HEK293T (cell line): Measurements from ENCODE around the gene P2RX3.

Experiments used
- CTCF ChIA-PET: fragments of 350-600 bp; formaldehyde crosslinking; extraction: SDS; loops from one replicate; lab custom pipeline; 2021; ENCODE audit warnings: antibody characterized with exemption, inconsistent platforms; lab: Yijun Ruan, JAX
- POLR2A ChIA-PET: fragments of 350-600 bp; formaldehyde crosslinking; extraction: SDS; loops from one replicate; lab custom pipeline; 2020; ENCODE audit warnings: antibody characterized with exemption, inconsistent platforms; lab: Yijun Ruan, JAX
- DNase-seq: peaks from one replicate; pipeline ENCODE4 v3.0.0; 2012; ENCODE audit warnings: mixed read lengths; ENCODE audit errors: extremely low spot score
- ARNT ChIP-seq: fragments of 450-650 bp; IDR thresholded peaks from 2 replicates; pipeline ENCODE4 v1.6.1; 2017; ENCODE audit warnings: mild to moderate bottlenecking
- BHLHE40 ChIP-seq: fragments of 450-650 bp; IDR thresholded peaks from 2 replicates; pipeline ENCODE4 v1.6.1; 2016; ENCODE audit warnings: mild to moderate bottlenecking, moderate library complexity, borderline replicate concordance
- CTBP1 ChIP-seq: fragments of 450-650 bp; IDR thresholded peaks from 2 replicates; pipeline ENCODE4 v1.6.1; 2016; ENCODE audit warnings: borderline replicate concordance
- ELF4 ChIP-seq: fragments of 450-650 bp; IDR thresholded peaks from 2 replicates; pipeline ENCODE4 v1.6.1; 2017; ENCODE audit warnings: antibody characterized with exemption
- FOXA1 ChIP-seq: fragments of 450-650 bp; IDR thresholded peaks from 2 replicates; pipeline ENCODE4 v1.6.1; 2016; ENCODE audit warnings: mild to moderate bottlenecking
- FOXK2 ChIP-seq: fragments of 450-650 bp; IDR thresholded peaks from 2 replicates; pipeline ENCODE4 v1.6.1; 2016; ENCODE audit warnings: mild to moderate bottlenecking
- FOXM1 ChIP-seq: fragments of 450-650 bp; IDR thresholded peaks from 2 replicates; pipeline ENCODE4 v1.6.1; 2017; ENCODE audit warnings: mild to moderate bottlenecking, borderline replicate concordance
- HDGF ChIP-seq: fragments of 450-650 bp; IDR thresholded peaks from 2 replicates; pipeline ENCODE4 v1.6.1; 2017; ENCODE audit warnings: antibody characterized with exemption, borderline replicate concordance
- L3MBTL2 ChIP-seq: fragments of 450-650 bp; conservative IDR thresholded peaks from 2 replicates; pipeline ENCODE4 v1.6.1; 2016; ENCODE audit warnings: mild to moderate bottlenecking
- LEF1 ChIP-seq: fragments of 450-650 bp; IDR thresholded peaks from 2 replicates; pipeline ENCODE4 v1.6.1; 2017; ENCODE audit warnings: mild to moderate bottlenecking, borderline replicate concordance
- NFRKB ChIP-seq: fragments of 450-650 bp; IDR thresholded peaks from 2 replicates; pipeline ENCODE4 v1.6.1; 2016; ENCODE audit warnings: mild to moderate bottlenecking, moderate library complexity
- PKNOX1 ChIP-seq: fragments of 450-650 bp; IDR thresholded peaks from 2 replicates; pipeline ENCODE4 v1.6.1; 2016
- SP1 ChIP-seq: fragments of 450-650 bp; IDR thresholded peaks from 2 replicates; pipeline ENCODE4 v1.6.1; 2017
- SUZ12 ChIP-seq: fragments of 450-650 bp; IDR thresholded peaks from 2 replicates; pipeline ENCODE4 v1.6.1; 2016; ENCODE audit warnings: mild to moderate bottlenecking
- TARDBP ChIP-seq: fragments of 450-650 bp; IDR thresholded peaks from 2 replicates; pipeline ENCODE4 v1.6.1; 2016
- ZNF384 ChIP-seq: fragments of 450-650 bp; IDR thresholded peaks from 2 replicates; pipeline ENCODE4 v1.6.1; 2016

P2RX3 gene

GRCh38 chr11:57310091-57310490 lies 28.1 kb upstream of the P2RX3 start:
- no peak for DNase-seq
- TF ChIP-seq ELF4 (no peak), NFRKB (no peak), FOXM1 (no peak), HDGF (no peak), FOXA1 (no peak), SUZ12 (no peak), TARDBP (no peak), BHLHE40 (no peak), SP1 (no peak), PKNOX1 (no peak), L3MBTL2 (no peak), FOXK2 (no peak), CTBP1 (no peak), ARNT (no peak), LEF1 (no peak)
- ChIA-PET CTCF (interaction anchor here (0.6 to 0.7 kb wide), 2 partner anchors 304 to 824 kb away, joined by 3 read pairs; no protein-coding TSS in a partner anchor), POLR2A (interaction anchor here (2.3 kb wide), 1 partner anchor 16 kb away, joined by 16 read pairs; the partner anchor contains the start of gene TNKS1BP1)

GRCh38 chr11:57310630-57311086 lies 27.5 kb upstream of the P2RX3 start:
- TF ChIP-seq ARNT = no peak
- no peak for TF ChIP-seq ELF4
- CTCF ChIA-PET = interaction anchor here (0.7 kb wide), 1 partner anchor 823 kb away, joined by 3 read pairs; no protein-coding TSS in a partner anchor
- DNase-seq = no peak
- POLR2A ChIA-PET = interaction anchor here (2.3 kb wide), 1 partner anchor 15 kb away, joined by 16 read pairs; the partner anchor contains the start of gene TNKS1BP1

GRCh38 chr11:57311109-57311936 lies 26.8 kb upstream of the P2RX3 start:
- TF ChIP-seq ZNF384 (no peak), BHLHE40 (no peak), HDGF (no peak), SUZ12 (no peak)
- peak; percentile 31 for DNase-seq
- ChIA-PET CTCF (interaction anchor here (0.6 to 1.0 kb wide), 3 partner anchors 30 to 823 kb away, joined by 3 read pairs; no protein-coding TSS in a partner anchor), POLR2A (interaction anchor here (1.0 to 2.3 kb wide), 5 partner anchors 10 to 29 kb away, joined by 4 to 16 read pairs (median 7); partner anchors contain the start of genes SSRP1 and TNKS1BP1)

- POLR2A ChIA-PET = interaction anchor here (1.5 to 2.3 kb wide), 3 partner anchors 9 to 23 kb away, joined by 4 to 9 read pairs (median 7); partner anchors contain the start of gene SSRP1
- CTCF ChIA-PET = no interaction called here
- DNase-seq = no peak
- TF ChIP-seq ARNT (no peak), ZNF384 (no peak), SP1 (no peak), PKNOX1 (no peak), L3MBTL2 (no peak), CTBP1 (no peak), LEF1 (no peak), TARDBP (no peak), ELF4 (no peak), FOXA1 (no peak), HDGF (no peak), FOXK2 (no peak), NFRKB (no peak), FOXM1 (no peak), BHLHE40 (no peak), SUZ12 (no peak)
These were observed 25.6 kb upstream of the P2RX3 start for GRCh38 chr11:57312511-57313021.

GRCh38 chr11:57313071-57313787 lies 24.9 kb upstream of the P2RX3 start:
- DNase-seq = no peak
- ChIA-PET CTCF (no interaction called here), POLR2A (interaction anchor here (2.3 kb wide), 1 partner anchor 22 kb away, joined by 7 read pairs; the partner anchor contains the start of gene SSRP1)

More at GRCh38 chr11:57313071-57313787, 24.9 kb upstream of the P2RX3 start:
- no peak for TF ChIP-seq HDGF
- TF ChIP-seq ELF4 = no peak
- TF ChIP-seq CTBP1 = no peak
- TF ChIP-seq FOXM1 = no peak
- TF ChIP-seq ARNT = no peak
- TF ChIP-seq NFRKB = no peak
- no peak for TF ChIP-seq FOXK2
- no peak for TF ChIP-seq PKNOX1
- TF ChIP-seq FOXA1 = no peak
